Measurements from ENCODE around the gene RLBP1. TPM values are rescaled to one million over a fixed set of nuclear protein-coding genes. Genes with fewer than 3 reads are reported as not detected.

Gene RLBP1
- total and polyA plus RNA-seq, 9 of the 15 experiments (the other 6 are each of a cell fraction or from before 2014, with no cell fraction given): 0.05 TPM; not detected in 8

- TF ChIP-seq SMARCE1 (IDR thresholded peaks at IDR 0.05) (peak; percentile 42; the same call in 1 of the 2 replicates), FOS (IDR thresholded peaks at IDR 0.05; ENCODE audit: extremely low read depth, insufficient read length) (peak; percentile 1), CCNT2 (IDR thresholded peaks at IDR 0.05; ENCODE audit: borderline replicate concordance, extremely low read depth, insufficient read length, low read depth, low read length) (no peak), RBM17 (IDR thresholded peaks at IDR 0.05; ENCODE audit: borderline replicate concordance, low read depth, low read length) (no peak), ELF1 (tag; IDR thresholded peaks at IDR 0.05) (no peak), DLX4 (CRISPR knock-in tag; IDR thresholded peaks at IDR 0.05) (no peak), SOX6 (IDR thresholded peaks at IDR 0.05) (peak; percentile 61), PHB (CRISPR knock-in tag; IDR thresholded peaks at IDR 0.05) (no peak), KAT7 (CRISPR knock-in tag; IDR thresholded peaks at IDR 0.05; ENCODE audit: borderline replicate concordance) (no peak), PKNOX1 (IDR thresholded peaks at IDR 0.05) (0 out of 2 replicates have a peak, but pooled peaks have one; percentile 25), ZFX (CRISPR knock-in tag; IDR thresholded peaks at IDR 0.05) (no peak), MAFF (IDR thresholded peaks at IDR 0.05; ENCODE audit: low read length) (peak; percentile 47; the same call in 1 of the 2 replicates), MAFK (IDR thresholded peaks at IDR 0.05; ENCODE audit: low read length) (peak; percentile 58; the same call in 1 of the 2 replicates), CBFA2T3 (IDR thresholded peaks at IDR 0.05) (0 out of 2 replicates have a peak, but pooled peaks have one; percentile 7), SMARCB1 (IDR thresholded peaks at IDR 0.05; ENCODE audit: insufficient read length, low read depth) (no peak), SPI1 (IDR thresholded peaks at IDR 0.05; ENCODE audit: borderline replicate concordance, low read depth, low read length) (peak; percentile 67), ARID1B (IDR thresholded peaks at IDR 0.05) (peak; percentile 49; the same call in 1 of the 2 replicates), ATF3 (IDR thresholded peaks at IDR 0.05) (peak; percentile 81), ATF3 (CRISPR knock-in tag; conservative IDR thresholded peaks at IDR 0.05) (no peak), ZNF217 (CRISPR knock-in tag; IDR thresholded peaks at IDR 0.05) (no peak), MITF (IDR thresholded peaks at IDR 0.05) (no peak), CTCFL (IDR thresholded peaks at IDR 0.05; ENCODE audit: borderline replicate concordance, insufficient read depth, low read depth, low read length, poor library complexity, severe bottlenecking) (no peak)
These were observed 53.9 kb downstream of the RLBP1 start (continued) for GRCh38 chr15:89167267-89168176.

Measured in K562 (cell line).